HEK293 (cell line): ENCODE data around the gene CD300LG.

Experiments used
- GFI1B ChIP-seq: fragments of 450-650 bp; formaldehyde crosslinking; IDR thresholded peaks from 2 replicates; pipeline ENCODE4 v1.5.1; 2016; ENCODE audit warnings: missing biosample characterization, missing genetic modification characterization
- RBAK ChIP-seq: fragments of 450-650 bp; formaldehyde crosslinking; IDR thresholded peaks from 2 replicates; pipeline ENCODE4 v1.5.1; 2016; ENCODE audit warnings: missing biosample characterization, missing genetic modification characterization
- ZEB2 ChIP-seq: fragments of 450-650 bp; formaldehyde crosslinking; IDR thresholded peaks from 2 replicates; pipeline ENCODE4 v1.5.1; 2016; ENCODE audit warnings: missing biosample characterization, missing genetic modification characterization
- ZNF140 ChIP-seq: fragments of 450-650 bp; formaldehyde crosslinking; IDR thresholded peaks from 2 replicates; pipeline ENCODE4 v1.5.1; 2016; ENCODE audit warnings: missing biosample characterization, missing genetic modification characterization
- ZNF175 ChIP-seq: fragments of 450-650 bp; formaldehyde crosslinking; IDR thresholded peaks from 2 replicates; pipeline ENCODE4 v1.5.1; 2016; ENCODE audit warnings: missing biosample characterization, missing genetic modification characterization
- ZNF211 ChIP-seq: fragments of 450-650 bp; formaldehyde crosslinking; IDR thresholded peaks from 2 replicates; pipeline ENCODE4 v1.5.1; 2016; ENCODE audit warnings: low read depth, missing biosample characterization, missing genetic modification characterization
- ZNF292 ChIP-seq: fragments of 450-650 bp; formaldehyde crosslinking; IDR thresholded peaks from 2 replicates; pipeline ENCODE4 v1.5.1; 2016; ENCODE audit warnings: low read depth, missing biosample characterization, missing genetic modification characterization, borderline replicate concordance
- ZNF544 ChIP-seq: fragments of 450-650 bp; formaldehyde crosslinking; IDR thresholded peaks from 2 replicates; pipeline ENCODE4 v1.5.0; 2017; ENCODE audit warnings: missing biosample characterization, missing genetic modification characterization
- ZNF677 ChIP-seq: fragments of 450-650 bp; IDR thresholded peaks from 2 replicates; pipeline ENCODE4 v1.5.0; 2018; ENCODE audit warnings: missing biosample characterization, mild to moderate bottlenecking, missing genetic modification characterization, moderate library complexity
- ZNF777 ChIP-seq: fragments of 450-650 bp; formaldehyde crosslinking; IDR thresholded peaks from 2 replicates; pipeline ENCODE4 v1.5.1; 2017; ENCODE audit warnings: missing biosample characterization, missing genetic modification characterization, borderline replicate concordance
- TF ChIP-seq, protein P1 (sequence below): fragments of 450-650 bp; formaldehyde crosslinking; IDR thresholded peaks from 2 replicates; pipeline ENCODE4 v1.5.1; 2016; ENCODE audit warnings: missing biosample characterization, missing genetic modification characterization
- TF ChIP-seq, protein P2 (sequence below): IDR thresholded peaks from 2 replicates; pipeline ENCODE4 v1.6.1; 2011; ENCODE audit warnings: mild to moderate bottlenecking, low read depth, low read length, borderline replicate concordance

DNA sequence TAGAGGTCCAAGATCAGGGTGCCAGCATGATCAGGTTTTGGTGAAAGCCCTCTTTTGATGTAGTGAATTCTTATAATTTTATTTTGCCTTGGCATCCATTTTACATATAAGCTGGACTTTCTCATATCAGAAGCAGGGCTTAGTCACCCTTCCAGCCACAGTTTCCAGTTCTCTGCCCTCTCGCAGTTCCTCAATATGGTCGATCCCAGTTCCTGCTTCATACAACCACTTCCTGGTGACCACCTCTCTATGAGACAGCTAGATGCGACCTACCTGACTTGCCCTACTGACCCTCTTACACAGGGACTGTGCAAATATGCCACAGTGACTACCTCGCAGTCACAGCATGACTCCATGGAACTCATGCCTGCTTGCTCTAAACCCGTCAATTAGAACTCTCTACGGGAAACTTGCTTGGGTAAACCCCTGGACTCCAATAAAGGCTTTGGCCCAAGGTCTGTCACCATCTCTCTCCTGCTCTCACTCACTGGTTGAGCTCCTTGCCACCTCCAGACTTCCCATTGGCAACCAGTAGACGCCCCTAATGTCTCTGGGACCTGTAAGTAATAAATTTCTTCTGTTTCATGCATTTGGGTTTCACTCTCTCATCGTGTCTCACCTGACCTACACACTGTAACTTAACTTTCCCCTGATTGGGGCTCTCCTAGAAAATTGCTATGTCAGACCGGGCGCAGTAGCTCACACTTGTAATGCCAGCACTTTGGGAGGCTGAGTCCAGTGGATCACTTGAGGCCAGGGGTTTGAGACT, 21.4 kb downstream of the CD300LG start:
- no peak for TF ChIP-seq ZNF140 (tag by site-specific recombination)
- TF ChIP-seq, protein P1, sequence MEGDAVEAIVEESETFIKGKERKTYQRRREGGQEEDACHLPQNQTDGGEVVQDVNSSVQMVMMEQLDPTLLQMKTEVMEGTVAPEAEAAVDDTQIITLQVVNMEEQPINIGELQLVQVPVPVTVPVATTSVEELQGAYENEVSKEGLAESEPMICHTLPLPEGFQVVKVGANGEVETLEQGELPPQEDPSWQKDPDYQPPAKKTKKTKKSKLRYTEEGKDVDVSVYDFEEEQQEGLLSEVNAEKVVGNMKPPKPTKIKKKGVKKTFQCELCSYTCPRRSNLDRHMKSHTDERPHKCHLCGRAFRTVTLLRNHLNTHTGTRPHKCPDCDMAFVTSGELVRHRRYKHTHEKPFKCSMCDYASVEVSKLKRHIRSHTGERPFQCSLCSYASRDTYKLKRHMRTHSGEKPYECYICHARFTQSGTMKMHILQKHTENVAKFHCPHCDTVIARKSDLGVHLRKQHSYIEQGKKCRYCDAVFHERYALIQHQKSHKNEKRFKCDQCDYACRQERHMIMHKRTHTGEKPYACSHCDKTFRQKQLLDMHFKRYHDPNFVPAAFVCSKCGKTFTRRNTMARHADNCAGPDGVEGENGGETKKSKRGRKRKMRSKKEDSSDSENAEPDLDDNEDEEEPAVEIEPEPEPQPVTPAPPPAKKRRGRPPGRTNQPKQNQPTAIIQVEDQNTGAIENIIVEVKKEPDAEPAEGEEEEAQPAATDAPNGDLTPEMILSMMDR (tag by site-specific recombination): no peak
- no peak for TF ChIP-seq GFI1B
- no peak for TF ChIP-seq ZNF677
- no peak for TF ChIP-seq RBAK (tag by site-specific recombination)
- no peak for TF ChIP-seq ZNF777 (tag by site-specific recombination)
- no peak for TF ChIP-seq ZNF211 (tag by site-specific recombination)
- no peak for TF ChIP-seq ZNF544
- no peak for TF ChIP-seq ZNF175
- no peak for TF ChIP-seq ZEB2 (tag by site-specific recombination)
- no peak for TF ChIP-seq ZNF292 (tag by site-specific recombination)
- TF ChIP-seq, protein P2, sequence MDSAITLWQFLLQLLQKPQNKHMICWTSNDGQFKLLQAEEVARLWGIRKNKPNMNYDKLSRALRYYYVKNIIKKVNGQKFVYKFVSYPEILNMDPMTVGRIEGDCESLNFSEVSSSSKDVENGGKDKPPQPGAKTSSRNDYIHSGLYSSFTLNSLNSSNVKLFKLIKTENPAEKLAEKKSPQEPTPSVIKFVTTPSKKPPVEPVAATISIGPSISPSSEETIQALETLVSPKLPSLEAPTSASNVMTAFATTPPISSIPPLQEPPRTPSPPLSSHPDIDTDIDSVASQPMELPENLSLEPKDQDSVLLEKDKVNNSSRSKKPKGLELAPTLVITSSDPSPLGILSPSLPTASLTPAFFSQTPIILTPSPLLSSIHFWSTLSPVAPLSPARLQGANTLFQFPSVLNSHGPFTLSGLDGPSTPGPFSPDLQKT: no peak
